AG09319 (cell line): ENCODE results near the gene PRKAG2.
"Not testable (repeated sequence)": the region's sequence is repeated elsewhere in the genome, so short reads cannot be mapped to it uniquely, and the experiment has no call there.

ENCODE experiments used
- DNase-seq: peaks from one replicate; pipeline ENCODE4 v3.0.0-alpha.2; 2010; ENCODE audit warnings: low read depth; ENCODE audit errors: extremely low read depth
- CTCF ChIP-seq: IDR thresholded peaks from 2 replicates; pipeline ENCODE4 v1.5.1; 2011; ENCODE audit warnings: low read depth, mild to moderate bottlenecking, inconsistent platforms, low read length, moderate library complexity

The PRKAG2 gene

GRCh38 chr7:151847681-151848081 is 29.2 kb downstream of the PRKAG2 start:
- TF ChIP-seq CTCF, result no peak
- DNase-seq, result no peak

GRCh38 chr7:151847136-151847535 is 29.8 kb downstream of the PRKAG2 start:
- TF ChIP-seq CTCF, result no peak
- DNase-seq, result no peak

GRCh38 chr7:151845412-151846205 is 31.3 kb downstream of the PRKAG2 start:
- no peak for DNase-seq
- no peak for TF ChIP-seq CTCF

GRCh38 chr7:151844825-151845200 is 32.1 kb downstream of the PRKAG2 start:
- DNase-seq, result no peak
- no peak for TF ChIP-seq CTCF

- TF ChIP-seq CTCF, result no peak
- DNase-seq, result no peak
Measured at GRCh38 chr7:151844071-151844824, 32.7 kb downstream of the PRKAG2 start.

- DNase-seq, result no peak
- TF ChIP-seq CTCF, result no peak
Measured at GRCh38 chr7:151843181-151843580, 33.7 kb downstream of the PRKAG2 start.

- DNase-seq, result not testable (repeated sequence)
Measured at GRCh38 chr7:151841395-151842051, 35.4 kb downstream of the PRKAG2 start.
